ENCODE measurements around the gene IFI30.
A peak's percentile ranks its signal among the peaks of the same experiment; 100 is the strongest.

The IFI30 gene
- 0.09 to 0.73 (median 0.52) reads per million in 4 experiments for total RNA-seq

DNA sequence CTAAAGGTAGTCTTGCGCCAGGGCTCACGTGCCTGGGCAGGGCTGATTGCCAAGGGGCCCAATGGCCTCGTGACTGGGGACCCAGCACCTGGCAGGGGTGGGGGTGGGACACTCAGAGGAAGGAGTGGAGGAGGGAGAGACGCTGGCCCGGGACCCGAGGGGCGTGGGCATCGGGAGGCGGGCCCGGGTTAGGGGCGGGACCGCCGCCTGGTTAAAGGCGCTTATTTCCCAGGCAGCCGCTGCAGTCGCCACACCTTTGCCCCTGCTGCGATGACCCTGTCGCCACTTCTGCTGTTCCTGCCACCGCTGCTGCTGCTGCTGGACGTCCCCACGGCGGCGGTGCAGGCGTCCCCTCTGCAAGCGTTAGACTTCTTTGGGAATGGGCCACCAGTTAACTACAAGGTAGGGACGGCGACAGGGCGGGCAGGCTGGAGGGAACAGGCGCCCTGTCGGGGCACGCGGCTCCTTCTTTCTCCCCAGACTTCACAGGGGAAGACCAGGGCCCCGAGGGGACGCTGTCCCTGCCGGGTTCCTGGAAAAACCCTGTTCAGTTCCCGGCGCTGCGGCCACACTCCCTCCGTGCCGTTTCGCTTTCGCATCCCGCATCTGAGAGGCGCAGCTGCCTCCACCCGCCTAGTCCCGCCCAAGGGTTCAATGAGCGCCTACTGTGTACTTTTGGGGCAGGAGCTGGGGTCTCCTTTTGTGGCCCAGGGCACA lies at the start of gene IFI30:
Gene IFI30, plus strand, starts transcription at position 242 of the 717 bp plus-strand sequence. Its CDS starts 29 bp downstream, at position 271.
- DNase-seq: peak; percentile 40

DNA sequence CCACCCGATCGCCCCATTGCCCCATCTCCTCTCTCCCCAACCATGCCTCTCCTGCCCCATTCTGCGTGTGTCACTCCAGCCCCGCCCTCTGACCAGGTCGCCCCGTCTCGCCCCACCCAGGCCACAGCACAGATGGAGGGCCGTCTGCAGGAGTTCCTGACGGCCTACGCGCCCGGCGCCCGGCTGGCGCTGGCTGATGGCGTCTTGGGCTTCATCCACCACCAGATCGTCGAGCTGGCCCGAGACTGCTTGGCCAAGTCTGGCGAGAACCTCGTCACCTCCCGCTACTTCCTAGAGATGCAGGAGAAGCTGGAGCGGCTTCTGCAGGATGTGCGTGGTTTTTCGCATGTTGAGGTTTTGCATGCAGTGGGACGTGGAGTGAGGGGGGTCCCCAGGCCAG lies 49.8 kb upstream of the IFI30 start:
- no peak for DNase-seq

DNA sequence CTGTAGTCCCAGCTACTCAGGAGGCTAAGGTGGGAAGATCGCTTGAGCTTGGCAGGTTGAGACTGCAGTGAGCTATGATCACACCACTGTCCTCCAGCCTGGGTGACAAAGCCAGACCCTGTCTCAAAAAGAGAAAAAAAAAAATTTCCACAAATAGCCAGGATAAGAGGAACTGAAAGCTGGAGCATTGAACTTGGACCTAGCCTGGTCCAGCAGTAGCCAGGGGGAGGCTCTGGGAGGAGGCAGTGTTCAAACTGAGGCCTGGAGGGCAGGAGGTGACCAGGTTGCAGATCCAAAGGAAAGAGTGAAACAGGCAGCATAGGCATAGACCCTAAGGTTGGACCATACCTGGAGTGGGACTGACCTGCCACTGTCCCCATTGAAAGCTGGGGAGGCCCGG lies 47.5 kb upstream of the IFI30 start:
- DNase-seq: no peak

DNA sequence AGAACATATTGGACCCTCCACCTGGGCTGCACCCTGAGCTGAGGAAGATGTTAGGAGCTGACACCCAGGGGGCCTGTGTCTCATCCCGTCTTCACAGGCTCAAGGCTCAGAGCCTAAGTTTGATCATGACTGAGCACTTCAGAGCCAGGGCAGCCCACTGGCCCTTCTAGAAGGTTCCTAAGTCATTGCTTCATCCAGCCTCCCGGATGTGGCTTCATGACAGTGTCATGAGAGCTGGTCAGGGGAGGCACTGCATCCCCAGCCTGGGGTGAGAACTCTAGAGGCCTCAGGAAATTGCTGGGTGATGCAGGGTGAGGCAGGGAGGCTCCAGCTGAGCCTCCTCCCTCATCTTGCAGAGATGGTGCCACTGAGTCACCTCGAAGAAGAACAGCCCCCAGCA lies 45.6 kb upstream of the IFI30 start:
- no peak for DNase-seq

DNA sequence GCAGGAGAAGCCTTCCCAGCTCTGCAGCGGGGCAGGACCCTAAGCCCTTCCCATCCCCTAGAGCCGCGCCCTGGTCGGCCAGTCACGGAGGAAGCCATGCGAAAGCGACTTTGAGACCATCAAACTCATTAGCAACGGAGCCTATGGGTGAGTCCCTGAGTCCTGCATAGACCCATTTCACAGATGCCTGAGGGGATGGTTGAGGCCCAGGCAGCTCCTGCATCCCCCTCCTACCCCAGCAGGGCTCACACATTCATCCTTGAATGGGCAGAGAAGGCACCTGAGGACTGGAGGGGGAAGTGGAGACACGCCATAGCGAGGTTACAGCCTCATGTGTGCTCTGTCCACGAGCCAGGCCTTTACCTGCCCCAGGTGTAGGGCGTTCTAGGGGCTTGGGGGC lies 44.8 kb upstream of the IFI30 start:
- DNase-seq: no peak

DNA sequence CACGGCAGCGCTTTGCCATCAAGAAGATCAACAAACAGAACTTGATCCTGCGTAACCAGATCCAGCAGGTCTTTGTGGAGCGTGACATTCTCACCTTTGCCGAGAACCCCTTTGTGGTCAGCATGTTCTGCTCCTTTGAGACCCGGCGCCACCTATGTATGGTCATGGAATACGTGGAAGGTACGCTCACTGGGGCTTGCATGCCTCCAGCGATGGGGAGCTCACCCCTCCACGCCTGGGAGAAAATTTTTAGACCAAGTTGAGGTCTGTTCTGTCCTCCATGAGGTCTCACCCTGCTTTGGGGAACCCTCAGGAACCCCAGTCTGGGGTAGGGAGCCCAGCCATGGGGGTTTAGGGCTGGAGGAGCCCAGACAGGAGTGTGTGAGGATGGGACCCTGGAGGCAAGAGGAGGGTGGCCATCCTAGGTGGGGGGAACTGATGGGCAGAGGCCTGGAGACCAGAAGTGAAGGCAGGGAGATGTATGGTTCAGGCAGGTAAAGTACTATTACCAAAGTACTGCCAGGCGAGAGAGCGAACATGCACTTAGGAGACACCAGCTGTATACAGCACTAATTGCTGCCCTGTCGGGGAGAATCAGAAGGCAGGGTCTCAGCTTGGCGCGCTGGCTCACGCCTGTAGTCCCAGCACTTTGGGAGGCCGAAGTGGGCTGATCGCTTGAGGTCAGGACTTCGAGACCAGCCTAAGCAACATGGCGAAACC lies 42.9 kb upstream of the IFI30 start:
- no peak for DNase-seq

DNA sequence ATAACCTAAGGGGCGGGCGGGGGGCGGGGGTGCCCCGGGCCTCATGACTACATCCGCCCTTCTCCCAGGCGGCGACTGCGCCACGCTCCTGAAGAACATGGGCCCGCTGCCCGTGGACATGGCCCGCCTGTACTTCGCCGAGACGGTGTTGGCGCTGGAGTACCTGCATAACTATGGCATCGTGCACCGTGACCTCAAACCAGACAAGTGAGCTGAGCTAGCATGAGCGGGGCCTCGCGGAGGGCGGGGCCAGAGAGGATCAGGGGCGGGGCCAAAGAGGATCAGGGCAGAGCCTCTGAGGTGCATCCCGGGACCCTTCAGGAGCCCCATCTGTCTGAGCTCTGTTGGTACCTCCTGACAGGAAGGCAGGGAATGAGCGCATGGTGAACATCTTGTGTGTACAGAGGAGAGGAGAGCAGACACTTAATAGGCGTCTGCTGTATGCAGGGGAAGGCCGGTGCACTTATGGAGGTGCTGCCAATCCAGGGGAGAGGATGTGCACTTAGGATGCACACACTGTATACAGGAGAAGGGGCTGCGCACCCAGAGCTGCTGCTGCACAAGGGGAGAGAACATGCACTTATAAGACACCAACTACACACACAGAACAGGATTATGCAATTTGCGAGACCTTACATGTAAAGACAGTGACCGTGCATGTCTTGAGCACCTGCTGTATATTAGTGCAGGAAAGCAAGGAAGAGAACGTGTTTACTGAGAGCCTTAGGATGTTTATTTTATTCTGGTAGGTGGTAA lies 41.6 kb upstream of the IFI30 start:
- no peak for DNase-seq

DNA sequence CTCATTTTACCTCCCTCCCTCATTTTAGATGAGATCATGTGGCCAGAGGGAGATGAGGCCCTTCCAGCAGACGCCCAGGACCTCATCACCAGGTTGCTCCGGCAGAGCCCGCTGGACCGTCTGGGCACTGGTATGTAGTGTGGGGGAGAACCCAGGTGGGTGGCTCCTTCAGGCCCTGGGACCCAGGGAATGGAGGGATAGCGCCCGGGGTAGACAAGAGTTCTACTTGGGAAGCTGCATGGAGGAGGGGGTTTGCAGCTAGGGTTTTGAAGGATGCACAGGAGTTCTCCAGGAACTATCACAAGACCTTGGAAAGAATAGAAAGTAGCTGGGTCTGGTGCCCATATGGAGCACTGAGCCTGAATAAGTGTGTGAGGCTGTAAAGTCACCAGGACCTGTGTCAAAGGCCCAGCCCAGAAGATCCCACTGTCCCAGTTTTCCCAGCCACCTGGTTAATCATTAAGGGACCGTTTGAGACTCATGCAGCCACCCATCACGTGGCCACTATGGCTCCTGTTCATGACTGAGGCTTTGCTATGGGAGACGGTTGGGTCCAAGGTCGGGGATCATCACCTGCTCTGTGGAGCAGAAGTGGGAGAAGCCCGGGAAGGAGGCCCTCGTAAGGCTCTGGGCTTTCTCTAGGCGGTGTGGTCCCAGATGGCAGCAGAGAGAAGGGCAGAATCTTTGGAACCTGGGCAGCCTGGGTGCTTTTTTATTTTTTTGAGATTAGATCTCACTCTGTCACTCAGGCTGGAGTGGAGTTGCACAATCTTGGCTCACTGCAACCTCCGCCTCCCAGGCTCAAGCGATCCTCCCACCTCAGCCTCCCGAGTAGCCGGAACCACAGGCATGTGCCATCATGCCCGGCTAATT lies 37.7 kb upstream of the IFI30 start:
- DNase-seq: no peak

DNA sequence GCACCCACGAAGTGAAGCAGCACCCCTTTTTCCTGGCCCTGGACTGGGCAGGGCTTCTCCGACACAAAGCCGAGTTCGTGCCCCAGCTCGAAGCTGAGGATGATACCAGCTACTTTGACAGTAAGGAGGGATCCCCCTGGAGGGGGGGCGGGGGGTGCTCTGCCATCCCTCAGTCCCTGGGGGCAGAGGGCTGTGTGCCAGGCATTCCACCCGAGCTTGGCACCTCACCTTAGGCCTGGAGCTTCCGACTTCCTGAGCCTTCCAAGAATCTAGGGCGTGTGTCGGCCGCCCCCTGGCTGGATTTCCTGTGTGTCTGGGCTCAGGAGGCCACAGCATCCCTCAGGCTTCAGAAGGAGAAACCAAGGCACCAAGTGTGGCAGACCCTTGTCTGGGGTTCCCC lies 36.4 kb upstream of the IFI30 start:
- DNase-seq: no peak

DNA sequence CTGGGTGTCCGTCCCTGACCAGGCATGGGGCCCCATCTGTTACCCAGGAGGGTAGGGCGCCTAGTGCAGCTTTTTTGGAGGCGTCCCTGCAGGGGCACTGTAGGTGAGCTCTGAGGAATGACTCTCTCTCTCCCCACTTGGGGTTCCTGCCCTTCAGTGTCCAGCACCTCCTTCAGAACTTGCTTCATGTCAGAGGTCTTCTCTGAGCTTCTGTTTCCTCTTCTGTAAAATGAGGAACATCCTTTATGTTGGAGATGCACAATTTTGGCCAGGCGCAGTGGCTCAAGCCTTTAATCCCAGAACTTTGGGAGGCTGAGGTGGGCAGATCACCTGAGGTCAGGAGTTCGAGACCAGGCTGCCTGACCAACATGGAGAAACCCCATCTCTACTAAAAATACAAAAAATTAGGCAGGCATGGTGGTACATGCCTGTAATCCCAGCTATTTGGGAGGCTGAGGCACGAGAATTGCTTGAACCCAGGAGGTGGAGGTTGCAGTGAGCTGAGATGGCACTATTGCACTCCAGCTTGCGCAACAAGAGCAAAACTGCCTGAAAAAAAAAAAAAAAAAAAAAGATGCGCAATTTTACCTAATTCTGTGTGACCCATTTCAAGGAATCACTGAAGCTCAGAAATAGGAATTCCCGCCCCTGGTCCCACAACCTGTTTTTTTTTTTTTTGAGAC lies 35.8 kb upstream of the IFI30 start:
- DNase-seq: no peak

DNA sequence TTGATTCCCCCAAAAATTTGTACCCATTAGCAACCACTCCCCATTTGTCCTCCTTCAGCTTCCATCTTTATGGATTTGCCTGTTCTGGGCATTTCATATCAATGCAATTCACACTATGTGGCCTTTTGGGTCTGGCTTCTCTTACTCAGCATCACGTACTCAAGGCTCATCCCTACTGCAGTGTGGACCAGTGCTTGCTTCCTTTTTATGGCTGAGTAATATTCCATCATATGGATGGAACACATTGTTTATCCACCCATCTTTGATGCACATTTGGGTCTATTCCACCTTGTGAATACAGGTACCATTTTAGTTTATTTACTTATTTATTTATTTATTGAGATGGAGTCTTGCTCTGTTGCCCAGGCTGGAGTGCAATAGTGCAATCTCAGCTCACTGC lies 33.1 kb upstream of the IFI30 start:
- no peak for DNase-seq

DNA sequence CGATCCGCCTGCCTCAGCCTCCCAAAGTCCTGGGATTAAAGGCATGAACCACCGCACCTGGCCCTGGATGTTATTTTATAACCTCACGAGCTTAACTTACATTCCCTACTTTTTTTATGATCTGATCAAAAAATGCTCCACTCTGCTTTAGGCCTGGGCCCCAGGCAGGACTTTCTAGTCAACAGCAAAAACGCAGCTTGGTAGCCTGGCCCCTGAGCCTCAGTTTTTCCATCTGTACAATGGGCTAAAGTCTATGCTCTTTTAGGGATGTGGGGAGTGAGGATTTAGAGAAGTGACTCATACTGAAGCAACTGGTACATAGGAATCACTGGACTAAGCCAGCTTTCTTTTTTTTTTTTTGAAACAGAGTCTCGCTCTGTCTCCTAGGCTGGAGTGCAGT lies 32.6 kb upstream of the IFI30 start:
- no peak for DNase-seq

DNA sequence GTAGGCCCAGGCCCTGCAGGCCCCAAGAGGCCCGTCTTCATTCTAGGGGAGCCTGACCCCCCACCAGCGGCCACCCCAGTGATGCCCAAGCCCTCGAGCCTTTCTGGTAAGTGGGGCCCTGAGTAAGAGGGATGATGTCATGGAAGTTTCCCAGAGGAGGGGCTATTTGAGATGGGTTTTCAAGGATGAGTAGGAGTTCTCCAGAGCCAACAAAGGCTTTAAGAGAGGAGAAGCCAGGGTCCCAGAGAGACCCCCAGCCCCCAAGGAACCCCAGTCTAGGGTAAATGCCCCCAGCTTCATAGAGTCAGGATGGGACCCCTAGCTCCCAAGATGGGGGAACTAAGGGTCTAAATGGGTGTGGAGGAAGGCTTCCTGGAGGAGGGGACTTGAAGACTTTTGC lies 29.7 kb upstream of the IFI30 start:
- no peak for DNase-seq

DNA sequence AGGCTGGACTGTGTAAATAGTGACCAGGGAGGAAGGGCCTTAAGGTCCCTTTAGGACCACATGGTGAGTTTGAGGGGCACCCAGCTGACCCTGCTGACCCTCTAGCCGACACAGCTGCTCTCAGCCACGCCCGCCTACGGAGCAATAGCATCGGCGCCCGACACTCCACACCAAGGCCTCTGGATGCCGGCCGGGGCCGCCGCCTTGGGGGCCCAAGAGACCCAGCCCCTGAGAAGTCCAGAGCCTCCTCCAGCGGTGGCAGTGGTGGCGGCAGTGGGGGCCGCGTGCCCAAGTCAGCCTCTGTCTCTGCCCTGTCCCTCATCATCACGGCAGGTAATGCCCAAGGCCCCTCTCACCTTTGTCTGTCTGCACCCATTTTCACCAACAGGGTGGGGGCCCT lies 29.3 kb upstream of the IFI30 start:
- DNase-seq: no peak

DNA sequence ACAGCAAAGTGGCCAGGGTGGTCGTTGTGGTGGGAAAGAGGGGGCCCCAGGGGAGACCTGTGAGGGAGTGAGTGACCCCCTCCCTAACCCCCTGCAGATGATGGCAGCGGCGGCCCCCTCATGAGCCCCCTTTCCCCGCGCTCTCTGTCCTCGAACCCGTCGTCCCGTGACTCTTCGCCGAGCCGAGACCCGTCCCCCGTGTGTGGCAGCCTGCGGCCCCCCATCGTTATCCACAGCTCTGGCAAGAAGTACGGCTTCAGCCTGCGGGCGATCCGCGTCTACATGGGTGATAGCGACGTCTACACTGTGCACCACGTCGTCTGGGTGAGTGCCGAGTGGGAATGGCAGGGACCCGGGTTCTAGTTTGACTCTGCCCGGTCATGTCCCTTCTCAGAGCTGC lies 28.7 kb upstream of the IFI30 start:
- DNase-seq: no peak

DNA sequence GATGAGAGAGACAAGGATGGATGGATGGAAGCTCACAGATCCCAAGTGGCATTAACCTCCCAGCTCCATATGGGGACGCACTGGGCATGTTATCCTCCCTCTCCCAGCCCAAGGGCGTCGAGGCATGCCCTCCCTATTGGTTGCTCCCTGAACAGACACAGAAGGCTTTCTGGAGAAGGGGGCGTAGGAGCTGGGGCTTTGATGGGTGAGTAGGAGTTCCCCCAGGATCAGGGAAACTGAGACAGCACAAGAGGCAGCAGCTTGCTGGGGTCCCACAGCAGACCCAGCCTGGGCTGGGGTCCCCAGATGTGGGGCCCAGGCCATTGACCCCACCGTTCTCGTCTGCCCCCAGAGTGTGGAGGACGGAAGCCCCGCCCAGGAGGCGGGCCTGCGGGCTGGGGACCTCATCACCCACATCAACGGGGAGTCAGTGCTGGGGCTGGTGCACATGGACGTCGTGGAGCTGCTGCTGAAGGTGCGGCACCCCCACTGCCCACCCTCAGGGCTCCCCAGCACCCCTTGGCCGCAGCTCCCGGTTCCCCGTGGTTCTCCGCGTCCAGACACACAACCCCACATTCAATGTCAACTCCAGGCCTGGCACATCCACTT lies 28.1 kb upstream of the IFI30 start:
- DNase-seq: no peak

DNA sequence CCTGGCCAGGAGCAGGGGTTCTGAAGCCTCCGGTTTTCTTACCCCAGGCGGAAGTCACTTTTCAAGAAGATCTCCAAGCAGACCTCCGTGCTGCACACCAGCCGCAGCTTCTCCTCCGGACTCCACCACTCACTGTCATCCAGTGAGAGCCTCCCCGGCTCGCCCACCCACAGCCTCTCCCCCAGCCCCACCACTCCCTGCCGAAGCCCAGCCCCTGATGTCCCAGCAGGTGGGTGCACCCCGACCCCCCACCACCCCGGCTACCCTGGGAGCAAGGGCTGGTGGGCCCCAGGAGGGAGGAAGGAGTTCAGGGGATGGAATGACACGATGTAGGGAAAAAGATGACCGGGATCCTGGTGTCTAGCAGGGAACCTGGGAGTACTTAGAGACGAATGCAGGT lies 26.2 kb upstream of the IFI30 start:
- no peak for DNase-seq

DNA sequence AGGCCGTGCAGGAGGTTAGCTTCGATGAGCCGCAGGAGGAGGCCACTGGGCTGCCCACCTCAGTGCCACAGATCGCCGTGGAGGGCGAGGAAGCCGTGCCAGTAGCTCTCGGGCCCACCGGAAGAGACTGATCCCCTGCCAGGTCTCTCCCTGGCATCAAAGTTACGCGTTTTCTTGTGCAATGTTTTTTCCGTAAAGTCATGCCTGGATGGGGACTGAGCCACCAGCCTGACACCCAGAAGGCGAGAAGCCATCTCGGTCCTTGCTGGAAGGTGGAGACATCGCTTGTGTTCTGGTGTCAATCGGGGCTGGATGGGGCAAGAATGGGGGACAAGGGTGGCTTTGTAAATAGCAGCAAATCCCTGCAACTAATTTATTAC lies 24.0 kb upstream of the IFI30 start:
- DNase-seq: no peak

DNA sequence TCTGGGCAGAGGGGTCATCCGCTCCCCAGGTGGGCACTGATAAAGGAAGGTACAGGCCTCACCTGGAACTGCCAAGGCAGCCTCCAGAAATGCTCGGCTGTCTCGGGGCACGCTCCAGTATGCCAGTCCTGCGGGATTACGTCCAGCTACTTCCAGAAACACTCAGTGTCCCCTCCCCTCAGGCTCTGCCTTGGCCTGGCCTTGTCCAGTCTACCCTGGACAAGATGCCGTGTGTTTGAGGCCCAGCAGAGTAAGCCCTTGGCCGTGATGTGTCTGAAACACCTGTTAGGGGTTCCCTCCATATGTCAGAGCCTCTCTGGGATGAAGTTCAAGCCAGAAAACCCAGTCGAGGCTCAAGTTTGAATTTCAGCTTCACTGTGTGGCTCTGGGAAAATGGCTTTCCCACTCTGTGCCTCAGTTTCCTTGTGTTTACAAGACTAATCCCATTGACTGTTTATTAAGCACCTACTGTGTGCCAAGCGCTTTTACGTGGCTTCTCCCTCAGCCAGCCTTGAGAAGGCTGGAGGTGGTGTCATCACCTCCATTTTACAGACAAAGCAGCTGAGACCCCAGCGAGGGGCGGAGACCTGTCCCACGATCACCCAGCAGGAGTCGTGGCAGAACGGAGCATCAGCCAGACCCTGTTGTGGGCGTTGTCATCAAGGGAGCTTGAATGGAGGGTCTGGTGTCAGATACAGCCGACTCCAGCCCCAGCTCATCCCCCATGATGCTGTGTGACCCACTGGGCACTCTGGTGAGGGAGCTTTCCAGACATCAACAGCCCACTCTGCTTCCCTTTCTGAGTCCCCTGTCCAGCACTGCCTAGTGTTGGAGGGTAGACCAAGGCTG lies 22.6 kb upstream of the IFI30 start:
- DNase-seq: no peak

DNA sequence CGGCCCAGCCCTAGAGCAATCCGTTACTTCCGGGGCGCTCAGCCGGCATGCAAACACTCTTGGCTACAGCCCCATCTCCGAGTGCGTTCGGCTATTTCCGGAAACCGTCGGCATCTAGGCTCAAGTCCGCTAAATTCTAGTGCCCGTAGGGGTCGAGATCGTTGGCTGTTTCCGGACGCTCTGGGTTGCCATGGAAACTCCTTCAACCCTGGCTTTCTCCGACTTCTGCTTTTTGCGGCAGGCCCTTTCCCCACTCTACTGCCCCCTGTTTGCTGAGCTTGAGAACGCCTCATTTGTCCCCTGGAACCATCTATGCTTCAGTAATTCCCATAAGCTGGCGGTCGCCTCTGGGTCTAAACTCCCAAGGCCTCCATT lies 21.2 kb upstream of the IFI30 start:
- DNase-seq: peak; percentile 97
